T-helper 17 cell (primary cell): ENCODE data around the gene EIF1AD. TPM values are rescaled to one million over a fixed set of nuclear protein-coding genes. Genes with fewer than 3 reads are reported as not detected.

ENCODE experiments used
- ATAC-seq: fragments of 150-1000 bp; cut with Tn5 transposase; 2 replicates; pipeline ENCODE4 v1.10.0; 2021; ENCODE audit warnings: mild to moderate bottlenecking, moderate library complexity
- DNase-seq, 3 donors: peaks; one replicate each; pipeline versions ENCODE4 v3.0.0 to v3.0.0-alpha.2; 2020 to 2021
- H3K9me3 ChIP-seq: one replicate; pipeline ENCODE4 v1.7.0; 2013; ENCODE audit warnings: low read length, mild to moderate bottlenecking; ENCODE audit not compliant: control insufficient read depth, poor library complexity, severe bottlenecking
- H3K27ac Mint-ChIP-seq: one replicate; pipeline ENCODE4 v1.8.0; 2022; ENCODE audit warnings: mild to moderate bottlenecking, moderate library complexity, mixed read lengths
- H3K27me3 Mint-ChIP-seq: one replicate; pipeline ENCODE4 v1.8.0; 2022; ENCODE audit warnings: mixed read lengths
- H3K36me3 Mint-ChIP-seq: one replicate; pipeline ENCODE4 v1.8.0; 2022; ENCODE audit warnings: low read depth, mixed read lengths
- H3K4me1 Mint-ChIP-seq: one replicate; pipeline ENCODE4 v1.8.0; 2022; ENCODE audit warnings: mild to moderate bottlenecking, mixed read lengths
- H3K4me3 Mint-ChIP-seq: one replicate; pipeline ENCODE4 v1.8.0; 2022; ENCODE audit warnings: mild to moderate bottlenecking, moderate library complexity, mixed read lengths
- total RNA-seq, 4 donors: library from RNA in 2 of 4; stranded (reverse) in 2 of 4; gene quantifications; one replicate each; pipeline ENCODE4 v1.2.3 and lab custom pipeline; 2022 to 2026

The EIF1AD gene
- total RNA-seq, 2 donors from 2014 or later, result 85.2 to 100 TPM

DNA sequence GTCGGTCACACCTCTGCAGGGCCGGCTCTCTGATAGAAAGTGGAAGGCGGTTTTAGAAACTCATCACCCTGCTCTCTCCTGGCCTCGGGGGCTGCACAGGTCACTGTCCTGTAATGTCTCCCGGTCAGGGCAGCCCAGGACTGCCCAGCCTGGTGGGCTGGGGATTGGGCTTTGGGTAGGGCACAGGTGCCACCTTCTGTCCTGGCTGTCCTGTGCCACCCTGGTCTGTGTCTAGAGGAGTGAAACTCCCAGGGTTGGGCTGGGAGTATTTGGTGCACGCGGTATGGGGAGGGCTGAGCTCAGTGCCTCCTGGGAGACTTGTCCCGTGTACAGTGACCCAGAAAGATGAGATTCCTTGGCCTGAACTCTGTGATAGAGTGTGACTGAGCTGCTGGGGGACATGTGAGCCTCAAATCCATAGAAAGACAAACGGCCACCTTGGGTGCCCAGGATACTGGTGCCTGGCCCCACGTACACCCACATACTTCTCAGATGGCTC, 22.6 kb downstream of the EIF1AD start:
- Mint-ChIP-seq H3K4me1 (peaks cover 6% of the 10 kb centered on the region), H3K27me3 (no peaks in the 10 kb centered on the region), H3K36me3 (peaks cover 7% of the 10 kb centered on the region), H3K27ac (no peak overlapping the region), H3K4me3 (no peak overlapping the region)
- no peak for DNase-seq
- H3K9me3 ChIP-seq, result no peaks in the 10 kb centered on the region
- no peak for ATAC-seq

DNA sequence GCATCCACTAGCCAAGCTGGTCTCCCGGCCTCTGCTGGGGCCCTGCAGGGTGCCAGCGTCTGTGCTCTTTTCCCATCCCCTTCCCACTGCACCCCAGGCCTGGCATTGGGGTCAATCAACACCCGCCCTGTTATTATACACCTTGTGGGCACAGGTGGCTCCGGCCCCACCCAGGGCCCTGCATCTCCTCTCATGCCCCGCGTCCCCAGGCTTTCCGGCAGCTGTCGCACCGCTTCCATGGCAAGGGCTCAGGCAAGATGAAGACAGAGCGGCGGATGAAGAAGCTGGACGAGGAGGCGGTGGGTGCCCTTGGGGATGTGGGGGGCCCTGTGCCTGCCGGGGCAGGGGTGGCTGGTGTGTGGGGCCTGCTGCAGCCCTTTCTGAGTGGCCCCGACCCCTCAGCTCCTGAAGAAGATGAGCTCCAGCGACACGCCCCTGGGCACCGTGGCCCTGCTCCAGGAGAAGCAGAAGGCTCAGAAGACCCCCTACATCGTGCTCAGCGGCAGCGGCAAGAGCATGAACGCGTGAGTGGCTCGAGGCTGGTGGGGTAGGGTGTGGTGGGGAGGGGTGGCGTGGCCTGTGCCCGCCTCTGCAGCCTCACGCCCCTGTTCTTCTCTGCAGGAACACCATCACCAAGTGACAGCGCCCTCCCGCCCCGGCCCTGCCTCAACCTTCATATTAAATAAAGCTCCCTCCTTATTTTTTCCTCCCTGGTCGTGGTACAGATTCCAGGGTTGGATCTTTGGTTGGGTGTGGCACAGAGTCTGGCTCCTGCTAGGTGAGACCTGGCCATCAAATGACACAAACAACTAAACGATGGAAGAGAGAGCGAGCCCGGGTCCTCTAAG, 23.3 kb downstream of the EIF1AD start:
- no peak for DNase-seq
- Mint-ChIP-seq H3K36me3 (peaks cover 7% of the 10 kb centered on the region), H3K4me3 (no peak overlapping the region), H3K27me3 (no peaks in the 10 kb centered on the region), H3K27ac (no peak overlapping the region), H3K4me1 (peaks cover 6% of the 10 kb centered on the region)
- H3K9me3 ChIP-seq, result no peaks in the 10 kb centered on the region
- no peak for ATAC-seq

DNA sequence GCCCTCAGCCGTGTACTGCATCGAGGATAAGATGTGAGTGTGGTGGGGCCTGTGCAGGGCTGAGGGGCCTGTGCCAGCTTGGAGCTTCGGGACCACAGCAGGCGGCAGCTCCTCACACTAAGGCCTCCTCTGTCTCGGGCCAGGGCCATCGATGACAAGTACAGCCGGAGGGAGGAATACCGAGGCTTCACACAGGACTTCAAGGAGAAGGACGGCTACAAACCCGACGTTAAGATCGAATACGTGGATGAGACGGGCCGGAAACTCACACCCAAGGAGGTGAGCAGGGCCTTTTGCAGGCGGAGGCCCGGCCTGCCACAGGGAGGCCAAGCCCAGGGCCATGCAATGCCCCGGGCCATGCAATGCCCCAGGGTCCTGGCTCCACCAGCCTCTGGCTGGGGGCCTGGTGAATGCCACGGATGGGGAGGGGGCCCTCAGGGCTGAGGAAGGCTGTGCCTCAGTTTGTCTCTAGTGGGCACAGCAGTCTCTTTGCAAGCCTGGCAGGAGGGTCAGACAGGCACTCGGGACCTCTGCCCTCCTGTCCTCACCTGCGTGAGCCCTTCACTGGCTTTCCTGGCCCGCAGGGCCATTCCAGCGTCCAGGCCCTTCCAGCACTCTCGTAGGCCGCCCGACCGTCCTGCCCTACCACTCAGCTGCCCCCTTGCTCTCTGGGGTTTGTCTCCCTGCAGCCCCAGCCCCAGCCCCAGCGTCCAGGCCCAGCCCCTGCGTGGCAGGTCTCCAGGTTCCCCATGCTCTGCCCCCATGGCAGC, 24.2 kb downstream of the EIF1AD start:
- H3K4me1 Mint-ChIP-seq, result peaks cover 6% of the 10 kb centered on the region
- H3K4me3 Mint-ChIP-seq, result no peak overlapping the region
- H3K27me3 Mint-ChIP-seq, result no peaks in the 10 kb centered on the region
- ATAC-seq (no peak), DNase-seq (no peak)
- H3K9me3 ChIP-seq, result no peaks in the 10 kb centered on the region
- no peak overlapping the region for H3K27ac Mint-ChIP-seq
- H3K36me3 Mint-ChIP-seq, result peaks cover 9% of the 10 kb centered on the region

DNA sequence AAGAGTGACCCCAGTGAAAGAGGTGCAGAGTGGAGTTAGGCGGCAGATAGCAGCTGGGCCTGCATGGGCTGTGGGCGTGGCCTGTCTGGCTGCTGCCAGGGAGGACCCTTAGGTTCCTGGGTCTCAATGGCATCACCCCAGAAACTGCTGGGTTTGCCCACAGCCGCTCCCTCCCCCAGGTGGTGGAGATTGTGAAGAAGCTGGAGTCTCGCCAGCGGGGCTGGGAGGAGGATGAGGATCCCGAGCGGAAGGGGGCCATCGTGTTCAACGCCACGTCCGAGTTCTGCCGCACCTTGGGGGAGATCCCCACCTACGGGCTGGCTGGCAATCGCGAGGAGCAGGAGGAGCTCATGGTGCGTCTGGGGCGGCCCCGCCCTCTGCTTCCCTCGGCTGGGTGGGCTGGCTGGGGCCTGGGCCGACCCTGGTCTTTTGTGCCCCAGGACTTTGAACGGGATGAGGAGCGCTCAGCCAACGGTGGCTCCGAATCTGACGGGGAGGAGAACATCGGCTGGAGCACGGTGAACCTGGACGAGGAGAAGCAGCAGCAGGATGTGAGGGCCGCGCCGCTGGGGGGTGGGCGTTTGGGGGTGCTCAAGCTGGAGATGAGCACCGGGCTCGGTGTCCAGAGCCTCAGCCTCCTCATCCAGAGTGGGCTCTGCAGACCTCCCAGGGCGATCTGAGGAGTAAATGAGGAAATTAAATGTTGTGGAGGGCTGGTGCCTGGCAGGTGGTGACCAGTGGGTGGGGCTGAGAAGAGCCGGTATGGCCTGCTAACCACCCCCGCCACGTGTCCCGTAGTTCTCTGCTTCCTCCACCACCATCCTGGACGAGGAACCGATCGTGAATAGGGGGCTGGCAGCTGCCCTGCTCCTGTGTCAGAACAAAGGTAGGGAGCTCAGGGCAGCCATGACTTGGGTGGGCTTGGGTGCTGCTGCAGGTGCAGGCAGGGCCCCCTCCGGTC, 25.5 kb downstream of the EIF1AD start:
- DNase-seq (no peak), ATAC-seq (no peak)
- Mint-ChIP-seq H3K4me1 (peaks cover 8% of the 10 kb centered on the region), H3K4me3 (peak overlapping the region; percentile 55), H3K36me3 (peaks cover 9% of the 10 kb centered on the region), H3K27ac (peak overlapping the region; percentile 57), H3K27me3 (no peaks in the 10 kb centered on the region)
- H3K9me3 ChIP-seq, result no peaks in the 10 kb centered on the region

DNA sequence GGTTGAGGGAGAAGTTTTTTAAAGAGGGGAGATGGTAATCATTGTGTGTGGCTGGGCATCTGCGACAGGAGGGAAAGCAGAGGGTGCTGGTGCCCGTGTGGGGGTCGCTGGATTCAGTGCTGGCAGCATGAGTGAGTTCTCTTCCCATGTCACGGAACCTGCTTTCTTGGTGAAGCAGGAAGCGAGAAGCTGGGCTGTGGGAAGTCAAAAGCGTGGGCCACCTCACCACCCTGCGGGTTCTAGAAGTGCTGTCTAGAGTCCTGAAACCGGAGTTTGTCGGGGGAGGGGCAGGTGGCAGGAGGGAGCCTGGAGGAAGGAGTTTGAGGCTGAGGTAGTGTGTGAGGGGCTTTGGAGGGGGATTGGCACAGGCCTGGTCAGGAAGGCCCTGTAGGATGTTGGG, 26.2 kb downstream of the EIF1AD start:
- Mint-ChIP-seq H3K36me3 (peaks cover 9% of the 10 kb centered on the region), H3K4me3 (peak overlapping the region; percentile 45), H3K27me3 (no peaks in the 10 kb centered on the region), H3K27ac (peak overlapping the region; percentile 57), H3K4me1 (peaks cover 8% of the 10 kb centered on the region)
- ATAC-seq, result no peak
- no peaks in the 10 kb centered on the region for H3K9me3 ChIP-seq
- no peak for DNase-seq

DNA sequence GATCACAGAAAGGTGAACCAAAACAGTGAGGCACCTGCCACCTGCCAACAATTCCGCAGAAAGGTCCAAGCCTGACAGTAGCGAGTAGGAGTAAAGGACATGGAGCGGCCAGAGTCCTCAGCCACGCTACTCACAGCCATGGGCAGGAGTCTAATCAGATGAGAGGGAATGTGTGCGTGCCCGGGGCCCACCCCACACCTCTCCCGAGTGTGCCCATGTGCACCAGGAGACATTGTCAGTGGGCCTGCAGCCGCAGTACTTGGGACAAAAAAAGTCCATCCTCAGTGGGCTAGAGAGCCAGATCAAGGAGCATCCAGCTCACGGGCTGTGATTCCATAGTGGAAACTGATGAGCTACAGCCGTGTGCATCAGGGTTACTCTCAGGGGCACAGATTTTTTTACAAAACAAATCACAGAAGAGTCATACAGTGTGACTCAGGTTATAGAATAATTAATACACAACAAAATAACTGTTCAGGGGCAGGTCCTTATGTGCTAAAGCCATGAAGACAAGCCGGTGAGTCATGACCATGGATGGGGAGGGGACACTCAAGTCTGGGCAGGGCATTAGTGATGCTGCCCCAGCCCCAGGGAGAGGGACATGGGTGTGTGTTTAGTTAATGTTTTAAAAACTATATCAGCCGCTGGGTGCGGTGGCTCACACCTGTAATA, 28.4 kb downstream of the EIF1AD start:
- peaks cover 13% of the 10 kb centered on the region for H3K36me3 Mint-ChIP-seq
- peaks cover 8% of the 10 kb centered on the region for H3K4me1 Mint-ChIP-seq
- H3K27me3 Mint-ChIP-seq, result no peaks in the 10 kb centered on the region
- H3K4me3 Mint-ChIP-seq, result no peak overlapping the region
- DNase-seq (no peak), ATAC-seq (no peak)
- H3K9me3 ChIP-seq, result no peaks in the 10 kb centered on the region
- H3K27ac Mint-ChIP-seq, result peak overlapping the region; percentile 60

DNA sequence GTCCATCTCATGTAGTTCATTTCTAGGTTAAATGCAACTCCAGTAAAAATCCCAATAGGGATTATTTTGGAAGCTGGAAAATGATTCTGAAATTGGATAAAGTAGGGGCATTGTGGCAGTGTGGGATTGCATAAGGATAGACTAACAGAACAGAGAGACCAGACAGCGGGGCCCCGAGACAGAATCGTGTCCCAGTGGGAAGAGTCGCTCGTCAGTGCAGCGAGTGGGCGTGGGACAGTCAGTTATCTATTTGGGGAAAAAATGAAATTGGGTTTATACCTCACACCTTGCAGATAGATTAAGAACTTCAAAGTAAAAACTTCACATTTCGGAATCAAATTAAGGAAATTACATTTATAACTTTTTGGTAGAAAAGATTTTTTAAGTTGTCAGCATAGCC, 29.8 kb downstream of the EIF1AD start:
- H3K4me3 Mint-ChIP-seq, result peak overlapping the region; percentile 59
- H3K36me3 Mint-ChIP-seq, result peaks cover 13% of the 10 kb centered on the region
- no peak for ATAC-seq
- DNase-seq, result no peak
- H3K9me3 ChIP-seq, result no peaks in the 10 kb centered on the region
- H3K4me1 Mint-ChIP-seq, result peaks cover 12% of the 10 kb centered on the region
- H3K27ac Mint-ChIP-seq, result no peak overlapping the region
- no peaks in the 10 kb centered on the region for H3K27me3 Mint-ChIP-seq

DNA sequence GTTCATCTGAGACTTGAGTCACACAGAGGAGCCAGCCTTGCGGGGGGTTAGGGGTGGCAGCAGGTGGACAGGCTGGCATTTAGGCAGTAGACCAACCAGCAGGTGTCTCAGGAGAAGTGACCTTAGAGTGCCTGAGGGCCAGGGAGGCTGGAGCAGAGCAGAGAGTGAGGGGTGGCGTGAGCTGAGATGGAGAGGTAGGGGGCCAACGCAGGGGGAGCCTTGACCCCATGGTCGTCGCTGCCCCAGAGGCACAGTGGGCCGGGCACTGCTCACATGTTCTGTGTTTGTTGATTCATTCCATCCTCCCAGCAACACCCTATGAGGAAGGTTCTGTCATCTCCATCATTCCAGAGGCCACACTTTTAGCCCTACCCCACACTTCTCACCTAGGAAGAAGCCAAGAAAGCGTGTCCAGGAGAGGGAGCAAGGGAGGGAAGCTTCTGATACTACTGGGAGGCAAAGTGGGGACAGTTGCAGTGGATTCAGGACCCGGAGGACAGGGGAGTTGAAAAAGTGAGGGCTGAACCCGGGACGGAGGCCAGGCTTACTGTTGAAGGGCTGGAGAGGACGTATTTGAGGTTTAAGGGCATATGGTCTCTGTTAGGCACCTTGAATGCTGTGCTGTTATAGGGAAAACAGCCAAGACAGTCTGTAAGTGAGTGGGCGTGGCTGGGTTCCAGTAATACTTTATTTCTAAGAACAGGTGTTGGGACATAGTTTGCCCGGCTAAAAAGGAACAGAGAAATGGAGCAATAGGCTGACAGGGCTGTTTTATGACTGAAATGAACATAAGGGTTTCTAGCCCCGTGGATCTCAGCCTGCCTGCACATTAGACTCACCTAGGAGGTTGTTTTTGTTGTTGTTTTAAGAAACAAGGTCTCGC, 33.1 kb downstream of the EIF1AD start:
- Mint-ChIP-seq H3K36me3 (peaks cover 8% of the 10 kb centered on the region), H3K4me3 (peak overlapping the region; percentile 12), H3K4me1 (peaks cover 11% of the 10 kb centered on the region), H3K27ac (peak overlapping the region; percentile 43), H3K27me3 (no peaks in the 10 kb centered on the region)
- ATAC-seq, result no peak
- no peak for DNase-seq
- H3K9me3 ChIP-seq, result no peaks in the 10 kb centered on the region

DNA sequence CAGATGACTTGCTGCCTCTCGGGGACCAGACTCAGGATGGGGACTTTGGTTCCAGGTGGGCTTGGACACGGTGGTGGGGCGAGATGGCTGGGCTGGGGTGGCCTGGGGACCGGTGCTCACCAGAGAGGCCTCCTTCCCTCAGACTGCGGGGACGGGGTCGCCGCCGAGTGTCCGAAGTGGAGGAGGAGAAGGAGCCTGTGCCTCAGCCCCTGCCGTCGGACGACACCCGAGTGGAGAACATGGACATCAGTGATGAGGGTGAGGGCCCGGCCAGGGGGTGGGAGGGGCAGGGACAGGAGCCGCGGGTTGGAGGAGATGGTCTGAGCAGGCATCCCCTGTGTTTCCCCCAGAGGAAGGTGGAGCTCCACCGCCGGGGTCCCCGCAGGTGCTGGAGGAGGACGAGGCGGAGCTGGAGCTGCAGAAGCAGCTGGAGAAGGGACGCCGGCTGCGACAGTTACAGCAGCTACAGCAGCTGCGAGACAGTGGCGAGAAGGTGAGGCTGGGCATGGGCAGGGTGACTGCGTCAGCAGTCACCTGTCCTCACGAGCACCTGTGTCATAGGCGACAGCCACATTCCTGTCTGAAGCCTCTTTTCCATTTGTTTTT, 34.5 kb downstream of the EIF1AD start:
- DNase-seq, result no peak
- no peak overlapping the region for H3K4me3 Mint-ChIP-seq
- H3K36me3 Mint-ChIP-seq, result peaks cover 13% of the 10 kb centered on the region
- H3K9me3 ChIP-seq, result no peaks in the 10 kb centered on the region
- H3K4me1 Mint-ChIP-seq, result peaks cover 20% of the 10 kb centered on the region
- H3K27me3 Mint-ChIP-seq, result no peaks in the 10 kb centered on the region
- H3K27ac Mint-ChIP-seq, result no peak overlapping the region
- no peak for ATAC-seq

DNA sequence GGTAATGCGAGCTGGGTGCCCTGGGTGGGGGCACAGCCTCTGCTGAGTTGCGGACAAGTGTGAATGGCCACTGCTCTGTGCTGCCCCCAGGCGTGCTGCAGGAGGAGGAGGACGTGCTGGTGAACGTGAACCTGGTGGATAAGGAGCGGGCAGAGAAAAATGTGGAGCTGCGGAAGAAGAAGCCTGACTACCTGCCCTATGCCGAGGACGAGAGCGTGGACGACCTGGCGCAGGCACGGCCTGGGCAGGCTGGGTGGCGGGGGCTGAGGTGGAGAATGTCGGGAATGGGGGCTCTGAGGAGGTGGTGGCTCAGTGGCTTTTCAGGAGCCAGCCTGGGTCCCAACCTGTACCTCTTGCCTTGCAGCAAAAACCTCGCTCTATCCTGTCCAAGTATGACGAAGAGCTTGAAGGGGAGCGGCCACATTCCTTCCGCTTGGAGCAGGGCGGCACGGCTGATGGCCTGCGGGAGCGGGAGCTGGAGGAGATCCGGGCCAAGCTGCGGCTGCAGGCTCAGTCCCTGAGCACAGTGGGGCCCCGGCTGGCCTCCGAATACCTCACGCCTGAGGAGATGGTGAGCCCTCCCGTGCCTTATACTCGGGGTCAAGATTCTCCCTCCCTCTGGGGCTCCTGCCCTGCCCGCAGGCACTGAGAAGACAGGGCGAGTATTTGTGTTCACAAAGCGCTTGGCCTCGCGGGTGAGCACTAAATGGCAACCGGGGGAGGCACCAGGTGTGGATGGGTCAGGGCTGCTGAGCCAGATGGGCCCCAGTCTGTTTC, 35.8 kb downstream of the EIF1AD start:
- Mint-ChIP-seq H3K4me1 (peaks cover 25% of the 10 kb centered on the region), H3K36me3 (peaks cover 17% of the 10 kb centered on the region), H3K27ac (peak overlapping the region; percentile 63), H3K4me3 (no peak overlapping the region), H3K27me3 (no peaks in the 10 kb centered on the region)
- DNase-seq (no peak), ATAC-seq (no peak)
- no peaks in the 10 kb centered on the region for H3K9me3 ChIP-seq

DNA sequence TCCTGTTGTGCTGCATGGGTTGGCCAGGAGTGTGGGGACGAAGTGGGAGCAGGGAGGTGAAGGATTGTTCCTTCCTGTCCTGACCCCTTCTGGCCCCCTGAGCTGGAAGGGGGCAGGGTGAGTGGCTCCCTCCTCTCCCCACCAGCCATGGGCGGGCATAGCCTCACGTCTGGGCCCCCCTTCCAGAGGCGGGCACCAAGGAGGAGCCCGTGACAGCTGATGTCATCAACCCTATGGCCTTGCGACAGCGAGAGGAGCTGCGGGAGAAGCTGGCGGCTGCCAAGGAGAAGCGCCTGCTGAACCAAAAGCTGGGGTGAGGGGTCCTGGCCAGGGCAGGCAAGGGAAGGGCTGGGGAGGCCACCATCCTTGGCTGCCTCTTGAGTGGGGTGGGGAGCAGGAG, 37.1 kb downstream of the EIF1AD start:
- no peak overlapping the region for H3K4me3 Mint-ChIP-seq
- H3K36me3 Mint-ChIP-seq, result peaks cover 17% of the 10 kb centered on the region

More for the DNA sequence above, 37.1 kb downstream of the EIF1AD start:
- Mint-ChIP-seq H3K27ac (no peak overlapping the region), H3K4me1 (peaks cover 29% of the 10 kb centered on the region), H3K27me3 (no peaks in the 10 kb centered on the region)
- H3K9me3 ChIP-seq, result no peaks in the 10 kb centered on the region
- no peak for ATAC-seq
- DNase-seq, result no peak
